Muscle of leg (tissue), 11 donors: ENCODE results near the gene LRRC8D. TPM values are rescaled to one million over a fixed set of nuclear protein-coding genes. Genes with fewer than 3 reads are reported as not detected.

Experiments
- DNase-seq: peaks from one replicate; pipeline ENCODE4 v3.0.0; 2013
- H3K27ac ChIP-seq: one replicate; pipeline ENCODE4 v1.5.1; 2013; ENCODE audit warnings: mild to moderate bottlenecking, low read length, control low read depth
- H3K27me3 ChIP-seq: one replicate; pipeline ENCODE4 v1.6.1; 2013; ENCODE audit warnings: low read length; ENCODE audit not compliant: control insufficient read depth, insufficient read depth
- H3K36me3 ChIP-seq: one replicate; pipeline ENCODE4 v1.6.1; 2013; ENCODE audit warnings: low read length; ENCODE audit not compliant: control insufficient read depth, insufficient read depth
- H3K4me1 ChIP-seq: one replicate; pipeline ENCODE4 v1.6.1; 2013; ENCODE audit warnings: low read length; ENCODE audit not compliant: control insufficient read depth, insufficient read depth
- H3K4me3 ChIP-seq: one replicate; pipeline ENCODE4 v1.5.1; 2013; ENCODE audit warnings: low read length, control low read depth
- H3K9me3 ChIP-seq: replicated peaks from 2 replicates; pipeline ENCODE4 v1.6.1; 2013; ENCODE audit warnings: low read depth, low read length; ENCODE audit not compliant: control insufficient read depth
- WGBS: methylation state at CpG from one replicate; pipeline ENCODE4 v1.1.5; 2013; ENCODE audit warnings: missing lambda C conversion rate; ENCODE audit not compliant: insufficient coverage; 5-methylcytosine and 5-hydroxymethylcytosine counted together
- polyA plus RNA-seq, 8 donors: library from polyadenylated mRNA; unstranded; fragments of 120-200 nt; gene quantifications; one replicate each; pipeline versions ENCODE4 v1.2.1 to v1.2.3, GENCODE V29; 2013; ENCODE audit warnings: inconsistent platforms in 1 of 8, low replicate concordance in 1 of 8; ENCODE audit not compliant: insufficient read length in 8 of 8, insufficient read depth in 1 of 8
- total RNA-seq: library from RNA; stranded (reverse); fragments of 120-200 nt; gene quantifications from one replicate; pipeline ENCODE4 v1.2.4, GENCODE V29; 2013

Gene LRRC8D
- total and polyA plus RNA-seq, 9 donors = 6.2 to 10.5 (median 7.6) TPM

DNA sequence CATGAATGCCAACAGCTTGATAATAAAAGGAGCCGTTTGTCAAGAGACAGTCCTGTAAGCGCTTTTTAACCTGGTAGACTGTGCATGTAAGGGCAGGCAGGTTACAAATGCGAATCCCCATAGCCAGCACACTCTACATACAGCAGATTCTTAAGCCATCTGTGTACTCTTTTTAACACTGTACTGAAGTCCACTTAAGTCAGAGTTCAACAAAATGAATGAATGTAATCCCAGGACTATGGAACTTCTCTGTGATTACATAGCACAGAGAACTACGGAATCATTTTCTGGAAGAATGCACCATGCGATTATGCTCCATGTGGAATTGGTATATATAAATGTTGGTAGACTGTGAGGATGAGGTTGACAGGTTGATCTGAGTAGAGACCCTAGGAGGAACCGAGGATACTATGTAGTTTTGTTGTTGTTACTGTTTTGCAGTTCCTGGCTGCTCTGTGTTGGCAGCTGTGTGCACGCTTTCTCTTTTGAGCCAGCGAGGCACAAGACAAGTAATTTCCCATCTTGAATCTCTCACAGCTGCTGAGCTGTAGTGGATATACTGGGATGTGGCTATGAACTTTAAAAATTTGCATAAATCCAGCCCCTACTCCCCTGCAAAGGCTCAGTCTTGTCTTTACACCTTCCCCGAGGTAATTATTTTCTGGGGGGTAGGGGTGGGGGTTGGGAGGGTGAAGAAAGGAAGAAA, 21.9 kb downstream of the LRRC8D start:
- H3K36me3 ChIP-seq = no peaks in the 10 kb centered on the region
- peak; percentile 74 for DNase-seq
- peak overlapping the region; percentile 81 for H3K27ac ChIP-seq
- 35% methylated on average over 5 of the region's 9 CpGs for WGBS
- H3K27me3 ChIP-seq = no peaks in the 10 kb centered on the region
- no peaks in the 10 kb centered on the region for H3K9me3 ChIP-seq
- peaks cover 10% of the 10 kb centered on the region for H3K4me1 ChIP-seq
- peak overlapping the region; percentile 75 for H3K4me3 ChIP-seq

DNA sequence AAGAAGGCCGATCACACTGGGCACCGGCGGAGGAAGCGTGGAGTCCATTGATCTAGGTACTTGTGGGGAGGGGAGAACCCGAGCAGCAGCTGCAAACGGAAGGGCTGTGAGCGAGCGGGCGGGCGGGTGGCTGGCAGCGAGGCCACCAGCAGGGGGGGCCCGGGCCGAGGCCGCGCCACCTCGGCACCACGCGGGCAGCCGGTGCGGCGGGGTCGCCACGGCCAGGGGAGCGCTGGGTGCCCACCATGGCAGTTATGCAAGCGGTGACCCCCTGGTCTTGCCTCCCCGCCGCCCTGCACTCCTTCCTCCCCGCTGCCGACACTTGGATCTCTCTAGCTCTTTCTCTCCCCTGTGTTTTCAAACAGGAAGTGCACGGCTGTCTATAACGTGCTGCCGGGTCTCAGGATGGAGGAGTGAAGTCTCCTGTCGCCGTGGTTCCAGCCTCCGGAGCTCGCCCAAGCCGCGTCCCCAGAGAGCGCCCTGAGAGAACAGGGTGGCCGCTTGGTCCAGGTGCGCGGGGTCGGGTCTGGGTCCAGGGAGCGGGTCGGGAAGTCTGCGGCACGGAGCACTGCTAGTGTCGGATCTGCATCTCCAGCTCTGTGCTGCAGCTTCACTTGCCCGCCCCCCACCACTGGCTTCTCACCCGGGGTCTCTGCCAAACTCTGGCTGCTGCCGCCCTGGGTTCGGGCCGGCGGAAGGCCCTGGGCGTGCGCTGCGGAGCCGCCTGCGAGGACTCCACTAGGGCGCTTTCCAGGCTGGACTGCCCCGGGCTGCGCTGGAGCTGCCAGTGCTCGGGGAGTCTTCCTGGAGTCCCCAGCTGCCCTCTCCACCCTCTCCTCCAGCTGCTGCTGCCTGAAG, 22.7 kb downstream of the LRRC8D start:
- Histone ChIP-seq H3K27ac (peak overlapping the region; percentile 81), H3K4me3 (peak overlapping the region; percentile 75), H3K36me3 (no peaks in the 10 kb centered on the region), H3K27me3 (no peaks in the 10 kb centered on the region), H3K4me1 (peaks cover 10% of the 10 kb centered on the region), H3K9me3 (no peaks in the 10 kb centered on the region)
- WGBS = under 1% methylated on average over 62 of the region's 63 CpGs
- DNase-seq = peak; percentile 80

- DNase-seq = no peak
- Histone ChIP-seq H3K27me3 (no peaks in the 10 kb centered on the region), H3K36me3 (no peaks in the 10 kb centered on the region), H3K9me3 (no peaks in the 10 kb centered on the region), H3K27ac (peak overlapping the region; percentile 32), H3K4me1 (peaks cover 10% of the 10 kb centered on the region), H3K4me3 (peak overlapping the region; percentile 75)
- 54% methylated on average over 1 of the region's 7 CpGs for WGBS
Observed at GRCh38 chr1:89844241-89844807, 23.5 kb downstream of the LRRC8D start.

GRCh38 chr1:89844860-89845259, 24.0 kb downstream of the LRRC8D start:
- peaks cover 10% of the 10 kb centered on the region for H3K4me1 ChIP-seq
- no peak overlapping the region for H3K4me3 ChIP-seq
- no peak overlapping the region for H3K27ac ChIP-seq
- no peak for DNase-seq
- no peaks in the 10 kb centered on the region for H3K27me3 ChIP-seq
- WGBS = no CpG with 5 or more reads among the region's 5 CpGs
- H3K36me3 ChIP-seq = no peaks in the 10 kb centered on the region
- H3K9me3 ChIP-seq = no peaks in the 10 kb centered on the region

DNA sequence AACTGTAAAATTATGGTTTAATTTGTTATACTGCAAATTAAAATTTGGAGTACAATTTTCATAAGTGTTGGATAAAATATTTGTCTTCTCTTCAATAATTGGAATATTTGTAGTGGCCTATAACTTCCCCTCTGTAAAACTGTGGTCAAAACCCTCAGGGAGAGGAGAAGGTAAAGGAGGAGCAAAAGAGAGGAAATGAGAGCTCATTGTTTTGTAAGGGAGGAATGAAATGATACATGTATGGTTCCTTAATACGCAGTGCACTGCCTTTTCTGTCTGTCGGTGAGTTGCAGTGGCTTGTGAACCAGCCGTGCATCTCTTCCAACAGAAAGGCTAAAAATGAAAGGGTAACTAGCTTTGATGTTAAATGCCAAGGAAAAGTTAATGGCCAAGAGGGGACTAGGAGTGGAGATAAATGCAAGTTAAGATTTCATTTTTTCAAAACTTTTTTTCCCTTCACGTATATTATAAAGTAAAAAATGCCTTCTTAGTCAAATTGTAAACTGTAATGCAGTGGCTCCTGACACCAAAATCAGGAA, 26.4 kb downstream of the LRRC8D start:
- DNase-seq = no peak
- H3K4me3 ChIP-seq = no peak overlapping the region
- H3K4me1 ChIP-seq = peaks cover 10% of the 10 kb centered on the region
- H3K9me3 ChIP-seq = no peaks in the 10 kb centered on the region
- H3K36me3 ChIP-seq = no peaks in the 10 kb centered on the region
- 31% methylated on average over 2 of the region's 4 CpGs for WGBS
- H3K27me3 ChIP-seq = no peaks in the 10 kb centered on the region
- H3K27ac ChIP-seq = no peak overlapping the region

GRCh38 chr1:89850844-89851415, 30.1 kb downstream of the LRRC8D start:
- H3K27me3 ChIP-seq = no peaks in the 10 kb centered on the region
- no peak overlapping the region for H3K27ac ChIP-seq
- DNase-seq = no peak
- no peaks in the 10 kb centered on the region for H3K4me1 ChIP-seq
- no peak overlapping the region for H3K4me3 ChIP-seq
- H3K9me3 ChIP-seq = no peaks in the 10 kb centered on the region
- H3K36me3 ChIP-seq = no peaks in the 10 kb centered on the region
- no CpG with 5 or more reads among the region's 4 CpGs for WGBS

- WGBS = 100% methylated on average over 1 of the region's 2 CpGs
- no peak for DNase-seq
- Histone ChIP-seq H3K4me1 (no peaks in the 10 kb centered on the region), H3K9me3 (no peaks in the 10 kb centered on the region), H3K27ac (no peak overlapping the region), H3K36me3 (no peaks in the 10 kb centered on the region), H3K27me3 (no peaks in the 10 kb centered on the region), H3K4me3 (no peak overlapping the region)
Observed at GRCh38 chr1:89854140-89854539, 33.3 kb downstream of the LRRC8D start.

GRCh38 chr1:89855413-89856123, 34.7 kb downstream of the LRRC8D start:
- Histone ChIP-seq H3K27ac (no peak overlapping the region), H3K27me3 (no peaks in the 10 kb centered on the region)
- WGBS = no CpG with 5 or more reads among the region's 2 CpGs

GRCh38 chr1:89863165-89863830, 42.5 kb downstream of the LRRC8D start:
- H3K4me1 ChIP-seq = no peaks in the 10 kb centered on the region
- H3K27ac ChIP-seq = no peak overlapping the region
- H3K4me3 ChIP-seq = no peak overlapping the region
- H3K27me3 ChIP-seq = no peaks in the 10 kb centered on the region
- no CpG with 5 or more reads among the region's 3 CpGs for WGBS
- H3K36me3 ChIP-seq = no peaks in the 10 kb centered on the region
- no peak for DNase-seq
- H3K9me3 ChIP-seq = no peaks in the 10 kb centered on the region

More at GRCh38 chr1:89855413-89856123, 34.7 kb downstream of the LRRC8D start:
- Histone ChIP-seq H3K9me3 (no peaks in the 10 kb centered on the region), H3K4me1 (no peaks in the 10 kb centered on the region), H3K4me3 (no peak overlapping the region), H3K36me3 (no peaks in the 10 kb centered on the region)
- DNase-seq = no peak
